Caco-2 (cell line): ENCODE measurements around the gene PAFAH1B1. TPM values are rescaled to one million over a fixed set of nuclear protein-coding genes. Genes with fewer than 3 reads are reported as not detected.

Experiments
- BruUV-seq: library from RNA; stranded (reverse); fragments of 400-500 nt; replicated peaks from 2 replicates; lab custom pipeline; 2021; lab: Mats Ljungman, UMichigan
- CTCF ChIA-PET: fragments of 300-600 bp; sonication (Branson Sonifier 250); formaldehyde crosslinking; loops from one replicate; lab custom pipeline; 2022; ENCODE audit warnings: antibody characterized with exemption; lab: Charles Lee
- POLR2A ChIA-PET: fragments of 300-600 bp; sonication (Branson Sonifier 250); formaldehyde crosslinking; loops from one replicate; lab custom pipeline; 2022; ENCODE audit warnings: antibody characterized with exemption; lab: Charles Lee
- DNase-seq, 2 experiments: peaks; one replicate each; pipeline versions ENCODE4 v3.0.0 to v3.0.0-alpha.2; 2020 to 2022
- H3K27me3 ChIP-seq: replicated peaks from 2 replicates; pipeline ENCODE4 v1.6.0; 2011; ENCODE audit warnings: low read length; ENCODE audit not compliant: control insufficient read depth, insufficient read depth
- H3K36me3 ChIP-seq: 2 replicates; pipeline ENCODE4 v1.5.1; 2011; ENCODE audit warnings: low read length; ENCODE audit not compliant: control insufficient read depth, insufficient read depth
- H3K4me1 ChIP-seq: fragments of 250-450 bp; sonication (Bioruptor Pico); 2 replicates; pipeline ENCODE4 v1.5.1; 2020; ENCODE audit warnings: mild to moderate bottlenecking
- H3K4me3 ChIP-seq: 2 replicates; pipeline ENCODE4 v1.5.1; 2011; ENCODE audit warnings: low read depth, mild to moderate bottlenecking, control low read depth, low read length
- H3K9me3 ChIP-seq: fragments of 250-450 bp; sonication (Bioruptor Pico); 2 replicates; pipeline ENCODE4 v1.5.1; 2020; ENCODE audit warnings: mild to moderate bottlenecking, moderate library complexity
- H3K27ac Mint-ChIP-seq: one replicate; pipeline ENCODE4 v1.8.0; 2022; ENCODE audit warnings: mixed read lengths; ENCODE audit not compliant: unreplicated experiment
- H3K27me3 Mint-ChIP-seq: one replicate; pipeline ENCODE4 v1.8.0; 2022; ENCODE audit warnings: mixed read lengths; ENCODE audit not compliant: insufficient read depth, unreplicated experiment
- H3K36me3 Mint-ChIP-seq: one replicate; pipeline ENCODE4 v1.8.0; 2022; ENCODE audit warnings: mild to moderate bottlenecking, mixed read lengths; ENCODE audit not compliant: insufficient read depth, unreplicated experiment
- H3K4me1 Mint-ChIP-seq: one replicate; pipeline ENCODE4 v1.8.0; 2022; ENCODE audit warnings: low read depth, mixed read lengths; ENCODE audit not compliant: unreplicated experiment
- H3K4me3 Mint-ChIP-seq: one replicate; pipeline ENCODE4 v1.8.0; 2022; ENCODE audit warnings: mild to moderate bottlenecking, moderate library complexity, mixed read lengths; ENCODE audit not compliant: unreplicated experiment
- H3K9me3 Mint-ChIP-seq: one replicate; pipeline ENCODE4 v1.8.0; 2022; ENCODE audit warnings: mixed read lengths; ENCODE audit not compliant: unreplicated experiment
- CTCF ChIP-seq, 2 experiments: fragments of 200-600 bp in 1 of 2; IDR thresholded peaks; 1 replicate in 1 of 2; 2 replicates in 1 of 2; pipeline versions ENCODE4 v1.5.1 to v1.8.0; 2011 to 2022; ENCODE audit warnings: antibody characterized with exemption in 1 of 2, control low read depth in 1 of 2, inconsistent platforms in 1 of 2, low read depth in 1 of 2, low read length in 1 of 2, mild to moderate bottlenecking in 1 of 2, moderate library complexity in 1 of 2; ENCODE audit not compliant: insufficient read depth in 1 of 2, severe bottlenecking in 1 of 2, unreplicated experiment in 1 of 2
- intact Hi-C: fragments of 100-400 bp; cut with micrococcal nuclease; formaldehyde crosslinking; loops from one replicate; pipeline ENCODE4 v1.10.0; 2022; ENCODE audit not compliant: unreplicated experiment
- total RNA-seq: library from RNA; stranded (reverse); gene quantifications from 2 replicates; pipeline ENCODE4 v1.2.3, GENCODE V29; 2022

Gene PAFAH1B1
- total RNA-seq, 1 experiment from 2014 or later: 141 TPM

- intact Hi-C loops: loop anchor here (5.0 kb wide), 2 partner anchors 82 to 118 kb away; partner anchors contain the start of genes CLUH and METTL16
- H3K27ac Mint-ChIP-seq: peak overlapping the region; percentile 96
- BruUV-seq: no TSS peak
These were observed 617 bp downstream of the PAFAH1B1 start for GRCh38 chr17:2593821-2594721.

GRCh38 chr17:2594722-2595599, 1.5 kb downstream of the PAFAH1B1 start:
- intact Hi-C loops: loop anchor here (5.0 kb wide), 2 partner anchors 83 to 117 kb away; partner anchors contain the start of genes CLUH and METTL16
- ChIA-PET POLR2A (interaction anchor here (0.5 to 2.2 kb wide), 2 partner anchors 84 to 439 kb away, joined by 4 to 12 read pairs; partner anchors contain the start of gene METTL16), CTCF (no interaction called here)
- H3K4me1 ChIP-seq: peaks cover 15% of the 10 kb centered on the region; the same call in 1 of the 2 replicates
- DNase-seq: no peak
- Mint-ChIP-seq H3K4me3 (peak overlapping the region; percentile 85), H3K27me3 (no peaks in the 10 kb centered on the region), H3K36me3 (peaks cover 30% of the 10 kb centered on the region), H3K9me3 (no peaks in the 10 kb centered on the region), H3K27ac (peak overlapping the region; percentile 96), H3K4me1 (peaks cover 8% of the 10 kb centered on the region)
- H3K4me3 ChIP-seq: peak overlapping the region; percentile 100
- no peak for TF ChIP-seq CTCF (IDR thresholded peaks at IDR 0.05; ENCODE audit: insufficient read depth in 1 of 2, low read depth in 1 of 2, low read length in 1 of 2, severe bottlenecking in 1 of 2, unreplicated experiment in 1 of 2)
- H3K9me3 ChIP-seq: no peaks in the 10 kb centered on the region; the same call in 1 of the 2 replicates
- BruUV-seq: TSS peak; percentile 39
- no peaks in the 10 kb centered on the region; the same call in 1 of the 2 replicates for H3K36me3 ChIP-seq
- no peaks in the 10 kb centered on the region for H3K27me3 ChIP-seq

More at GRCh38 chr17:2593821-2594721, 617 bp downstream of the PAFAH1B1 start:
- POLR2A ChIA-PET: interaction anchor here (0.6 to 2.2 kb wide), 4 partner anchors 60 to 280 kb away, joined by 3 to 12 read pairs (median 6); partner anchors contain the start of genes METTL16 and TSR1
- H3K27me3 Mint-ChIP-seq: no peaks in the 10 kb centered on the region
- peaks cover 30% of the 10 kb centered on the region for H3K36me3 Mint-ChIP-seq
- H3K27me3 ChIP-seq: no peaks in the 10 kb centered on the region
- peak overlapping the region; percentile 85 for H3K4me3 Mint-ChIP-seq
- H3K9me3 Mint-ChIP-seq: no peaks in the 10 kb centered on the region
- peak; percentile 85 to 88 for DNase-seq
- TF ChIP-seq CTCF (IDR thresholded peaks at IDR 0.05; ENCODE audit: insufficient read depth in 1 of 2, low read depth in 1 of 2, low read length in 1 of 2, severe bottlenecking in 1 of 2, unreplicated experiment in 1 of 2): no peak
- H3K4me3 ChIP-seq: peak overlapping the region; percentile 100
- peaks cover 8% of the 10 kb centered on the region for H3K4me1 Mint-ChIP-seq
- CTCF ChIA-PET: interaction anchor here (0.9 kb wide), 1 partner anchor 83 kb away, joined by 3 read pairs; the partner anchor contains the start of gene METTL16
- no peaks in the 10 kb centered on the region for H3K9me3 ChIP-seq
- H3K36me3 ChIP-seq: no peaks in the 10 kb centered on the region
- peaks cover 15% of the 10 kb centered on the region; the same call in 1 of the 2 replicates for H3K4me1 ChIP-seq
